Measurements from ENCODE around the gene KIAA1217. TPM values are rescaled to one million over a fixed set of nuclear protein-coding genes. Genes with fewer than 3 reads are reported as not detected.

The KIAA1217 gene
- total RNA-seq, 1 experiment from 2014 or later: 76.2 TPM

GRCh38 chr10:24163485-24163884 is 45.5 kb upstream of the KIAA1217 start:
- H3K27ac ChIP-seq (ENCODE audit: low read depth, low read length, poor library complexity, severe bottlenecking): no peak overlapping the region
- H3K4me1 ChIP-seq (ENCODE audit: insufficient read depth, low read length, poor library complexity, severe bottlenecking): peaks cover 11% of the 10 kb centered on the region
- H3K27me3 ChIP-seq (replicated peaks; ENCODE audit: insufficient read depth, low read depth, low read length, poor library complexity): no peaks in the 10 kb centered on the region
- TF ChIP-seq CTCF (conservative IDR thresholded peaks at IDR 0.05; ENCODE audit: low read depth, low read length) (no peak), EZH2 (IDR thresholded peaks at IDR 0.05; ENCODE audit: borderline replicate concordance, low read depth, low read length, poor library complexity, severe bottlenecking) (no peak)
- no peaks in the 10 kb centered on the region for H3K9me3 ChIP-seq (ENCODE audit: low read depth, low read length, poor library complexity, severe bottlenecking)
- no peak overlapping the region for H3K4me3 ChIP-seq (ENCODE audit: low read depth, low read length, poor library complexity, severe bottlenecking)
- intact Hi-C loops (cut with micrococcal nuclease; ENCODE audit: unreplicated experiment): no loop called here
- DNase-seq (ENCODE audit: low spot score): no peak
- ChIA-PET POLR2A (ENCODE audit: low non-redundant PET) (no interaction called here), CTCF (no interaction called here)
- H3K36me3 ChIP-seq (ENCODE audit: insufficient read depth, low read length, poor library complexity, severe bottlenecking): no peaks in the 10 kb centered on the region
- BruUV-seq (replicated peaks): no TSS peak

DNA sequence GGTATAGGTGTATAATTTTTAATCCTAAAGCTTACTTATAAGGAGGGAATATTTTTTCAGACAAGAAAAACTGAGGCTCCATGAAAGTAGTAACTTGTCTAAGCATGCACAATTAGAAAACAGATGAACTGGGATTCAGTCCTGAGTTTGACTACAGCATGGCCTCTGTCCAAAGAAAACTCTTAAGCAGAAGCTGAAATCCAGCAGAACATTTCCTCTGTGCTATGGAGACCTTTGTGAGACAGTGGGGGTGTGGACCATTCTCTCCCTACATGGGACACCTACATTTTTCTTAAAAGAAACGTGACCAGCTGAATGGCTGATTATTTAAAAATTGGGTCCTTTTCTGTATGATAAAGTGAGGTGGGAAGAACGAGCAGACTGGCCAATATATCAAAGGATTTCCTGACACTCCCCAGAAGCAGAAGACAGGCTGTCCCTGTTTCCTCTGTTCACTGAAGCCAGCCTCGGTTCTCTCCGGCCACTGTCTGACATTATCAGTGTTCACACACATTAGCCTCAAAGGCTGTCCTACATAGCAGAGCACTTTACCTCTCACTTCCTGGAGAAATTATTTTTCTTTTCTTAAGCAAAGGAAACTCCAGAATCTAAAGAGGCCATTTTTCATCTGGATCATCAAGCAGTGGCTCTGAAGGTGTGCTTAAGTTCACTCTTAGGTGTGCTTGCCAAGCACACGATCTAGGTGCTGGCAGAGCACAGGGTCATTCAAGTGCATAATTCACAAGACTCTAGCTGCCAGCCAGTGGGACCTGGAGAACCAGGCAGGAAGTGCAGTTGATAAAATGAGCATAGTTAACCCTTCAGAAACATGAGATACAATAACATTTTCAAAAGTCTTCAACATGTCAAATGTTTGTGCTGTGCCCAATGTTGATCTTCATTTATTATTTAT is 40.4 kb upstream of the KIAA1217 start:
- no peak for DNase-seq (ENCODE audit: low spot score)
- POLR2A ChIA-PET (ENCODE audit: low non-redundant PET): no interaction called here
- CTCF ChIA-PET: no interaction called here
- BruUV-seq (replicated peaks): no TSS peak
- Histone ChIP-seq H3K4me1 (ENCODE audit: insufficient read depth, low read length, poor library complexity, severe bottlenecking) (peaks cover 11% of the 10 kb centered on the region), H3K4me3 (ENCODE audit: low read depth, low read length, poor library complexity, severe bottlenecking) (no peak overlapping the region), H3K36me3 (ENCODE audit: insufficient read depth, low read length, poor library complexity, severe bottlenecking) (no peaks in the 10 kb centered on the region), H3K9me3 (ENCODE audit: low read depth, low read length, poor library complexity, severe bottlenecking) (no peaks in the 10 kb centered on the region), H3K27me3 (replicated peaks; ENCODE audit: insufficient read depth, low read depth, low read length, poor library complexity) (no peaks in the 10 kb centered on the region), H3K27ac (ENCODE audit: low read depth, low read length, poor library complexity, severe bottlenecking) (no peak overlapping the region)
- TF ChIP-seq CTCF (conservative IDR thresholded peaks at IDR 0.05; ENCODE audit: low read depth, low read length) (no peak), EZH2 (IDR thresholded peaks at IDR 0.05; ENCODE audit: borderline replicate concordance, low read depth, low read length, poor library complexity, severe bottlenecking) (no peak)
- intact Hi-C loops (cut with micrococcal nuclease; ENCODE audit: unreplicated experiment): no loop called here

DNA sequence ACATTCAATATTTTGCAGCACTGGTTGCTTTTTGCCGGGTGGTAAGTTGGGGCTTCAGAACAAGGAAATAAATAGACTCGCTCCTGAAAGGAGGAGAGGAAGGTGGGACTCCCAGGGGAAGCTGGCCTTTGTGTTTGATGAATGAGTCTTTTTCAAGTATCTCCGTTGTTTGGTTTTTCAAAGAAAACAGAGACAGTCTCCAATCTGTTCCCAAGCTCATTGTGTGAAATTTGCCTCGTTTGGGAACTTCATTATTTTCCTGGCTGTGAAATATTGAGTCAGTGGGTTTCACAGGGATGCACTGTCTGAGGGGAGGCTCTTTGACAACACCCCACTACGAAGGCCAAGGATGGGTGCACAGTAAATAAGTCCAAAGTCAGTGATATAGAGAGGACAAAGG is 38.7 kb upstream of the KIAA1217 start:
- H3K9me3 ChIP-seq (ENCODE audit: low read depth, low read length, poor library complexity, severe bottlenecking): no peaks in the 10 kb centered on the region
- no peaks in the 10 kb centered on the region for H3K36me3 ChIP-seq (ENCODE audit: insufficient read depth, low read length, poor library complexity, severe bottlenecking)
- DNase-seq (ENCODE audit: low spot score): no peak
- no TSS peak for BruUV-seq (replicated peaks)
- ChIA-PET CTCF (no interaction called here), POLR2A (ENCODE audit: low non-redundant PET) (no interaction called here)
- H3K4me1 ChIP-seq (ENCODE audit: insufficient read depth, low read length, poor library complexity, severe bottlenecking): peaks cover 11% of the 10 kb centered on the region
- no peak overlapping the region for H3K4me3 ChIP-seq (ENCODE audit: low read depth, low read length, poor library complexity, severe bottlenecking)
- H3K27me3 ChIP-seq (replicated peaks; ENCODE audit: insufficient read depth, low read depth, low read length, poor library complexity): no peaks in the 10 kb centered on the region
- TF ChIP-seq EZH2 (IDR thresholded peaks at IDR 0.05; ENCODE audit: borderline replicate concordance, low read depth, low read length, poor library complexity, severe bottlenecking) (no peak), CTCF (conservative IDR thresholded peaks at IDR 0.05; ENCODE audit: low read depth, low read length) (no peak)
- intact Hi-C loops (cut with micrococcal nuclease; ENCODE audit: unreplicated experiment): no loop called here
- H3K27ac ChIP-seq (ENCODE audit: low read depth, low read length, poor library complexity, severe bottlenecking): no peak overlapping the region
